HG03280 (cell line): ENCODE measurements around the gene COX10.
"Not testable (repeated sequence)": the region's sequence is repeated elsewhere in the genome, so short reads cannot be mapped to it uniquely, and the experiment has no call there.

ENCODE experiments used
- ATAC-seq: cut with Tn5 transposase; IDR thresholded peaks from one replicate; pipeline ENCODE4 v1.9.1; 2021; ENCODE audit warnings: mild to moderate bottlenecking, moderate library complexity; ENCODE audit not compliant: unreplicated experiment

The COX10 gene

GRCh38 chr17:14118951-14119350 lies 49.6 kb downstream of the COX10 start:
- no peak for ATAC-seq

- no peak for ATAC-seq
These were observed 50.2 kb downstream of the COX10 start for GRCh38 chr17:14119546-14119945.

GRCh38 chr17:14121952-14122351 lies 52.6 kb downstream of the COX10 start:
- no peak for ATAC-seq

- ATAC-seq = no peak
These were observed 54.4 kb downstream of the COX10 start for GRCh38 chr17:14123619-14124278.

DNA sequence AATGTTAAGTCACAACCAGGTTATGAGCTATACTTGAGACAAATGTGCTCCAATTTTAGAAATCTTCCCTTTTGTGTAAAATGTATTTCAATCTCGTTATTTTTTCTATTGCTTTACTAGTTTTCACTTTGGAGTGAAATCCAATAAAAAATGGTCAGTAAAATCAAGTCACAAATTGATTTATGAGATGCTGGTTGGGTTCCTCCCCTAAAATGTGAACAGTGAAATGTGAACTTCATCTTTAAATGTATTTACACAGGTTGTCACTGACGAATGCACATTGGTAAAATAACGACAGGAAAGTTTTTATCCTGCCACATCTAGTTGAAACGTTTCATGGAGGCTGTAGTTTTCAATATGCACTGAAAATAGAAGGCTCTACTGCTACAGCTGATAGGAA lies 55.5 kb downstream of the COX10 start:
- ATAC-seq = no peak

GRCh38 chr17:14125518-14126137 lies 56.3 kb downstream of the COX10 start:
- no peak for ATAC-seq

GRCh38 chr17:14133104-14133503 lies 63.8 kb downstream of the COX10 start:
- ATAC-seq = no peak

DNA sequence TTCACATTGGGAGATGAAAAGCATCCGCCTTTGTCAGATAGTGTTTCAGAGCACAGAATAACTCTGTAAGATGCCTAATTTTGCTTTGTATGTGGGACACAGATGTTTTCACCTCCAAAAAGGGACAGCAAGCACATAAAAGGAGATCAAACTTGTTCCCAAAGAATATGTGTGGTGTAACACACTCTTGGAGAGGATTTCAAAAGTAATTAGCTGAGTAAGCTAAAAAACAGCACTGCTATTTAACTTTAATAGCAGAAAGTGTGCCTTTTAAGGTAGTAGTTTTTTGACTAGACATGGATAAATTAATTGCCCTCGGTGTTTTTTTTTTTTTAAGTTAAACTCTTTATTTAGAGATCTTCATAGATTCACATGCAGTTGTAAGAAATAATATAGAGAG lies 65.2 kb downstream of the COX10 start:
- no peak for ATAC-seq

DNA sequence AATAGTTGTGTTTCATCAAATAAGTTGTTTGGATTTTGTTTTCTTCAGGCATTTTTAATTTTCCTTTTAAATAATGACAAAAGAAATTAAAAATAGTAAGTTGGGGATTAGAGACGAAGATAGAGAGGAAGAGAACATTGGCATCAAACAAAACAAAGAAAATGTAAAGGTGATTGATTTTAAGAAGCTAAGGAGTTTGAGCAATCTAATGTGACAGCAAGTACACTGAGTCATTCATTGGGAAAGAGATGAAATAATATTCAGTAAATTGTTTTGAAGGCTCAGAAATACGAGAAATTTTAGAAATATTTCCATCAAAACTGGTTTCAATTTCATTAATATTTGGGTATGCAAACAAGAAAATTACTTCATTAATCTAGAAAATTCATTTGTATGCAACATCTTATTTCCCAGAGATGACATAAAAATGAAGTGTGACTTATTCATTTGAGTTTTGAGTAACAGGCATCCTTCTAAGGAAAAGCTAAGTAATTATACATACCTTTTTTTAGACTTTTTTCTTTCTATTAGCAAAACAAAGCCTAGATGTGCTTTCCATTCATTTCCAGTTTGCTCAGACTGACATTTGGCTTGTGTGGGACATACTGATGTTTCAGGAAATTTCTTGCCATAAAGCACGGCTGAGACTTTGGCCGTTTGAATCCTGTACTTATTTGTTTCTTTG lies 66.7 kb downstream of the COX10 start:
- no peak for ATAC-seq

DNA sequence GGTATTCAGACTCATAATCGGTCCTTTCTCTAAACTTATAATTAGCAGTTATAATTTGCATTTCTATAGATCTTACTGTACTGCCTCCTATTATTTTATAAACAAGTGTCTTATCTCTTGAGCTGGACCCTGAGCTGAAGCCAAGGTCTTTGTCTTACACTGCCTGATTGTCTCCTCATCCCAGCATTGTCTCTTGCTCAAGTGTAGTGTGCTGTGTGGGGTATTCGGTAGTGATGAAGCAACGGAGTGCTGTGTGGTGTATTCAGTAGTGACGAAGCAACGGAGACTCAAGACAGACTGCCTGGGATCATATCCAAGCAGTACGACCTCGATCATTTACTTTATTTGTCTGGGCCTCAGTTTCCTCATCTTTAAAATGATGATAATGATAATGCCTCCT lies 69.3 kb downstream of the COX10 start:
- ATAC-seq = no peak

DNA sequence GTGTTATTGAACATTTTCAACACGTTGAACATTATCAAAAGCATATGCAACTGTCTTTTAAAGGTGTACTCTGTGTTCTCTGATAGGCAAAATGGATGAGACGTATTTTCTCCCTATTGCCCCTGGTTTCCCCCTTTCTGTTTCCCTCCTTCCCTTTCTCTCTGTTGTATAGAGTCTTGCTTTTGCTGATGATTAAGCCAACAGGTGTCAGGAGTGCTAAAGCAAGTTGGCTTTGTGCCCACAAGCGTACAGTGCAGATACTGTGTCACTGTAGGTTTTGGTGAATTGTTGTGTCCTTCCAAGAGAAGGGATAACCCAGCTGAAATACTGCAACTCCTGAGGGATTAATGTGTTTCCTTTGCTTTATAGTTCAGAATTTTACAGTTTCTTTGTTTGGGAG lies 74.4 kb downstream of the COX10 start:
- ATAC-seq = no peak

- no peak for ATAC-seq
These were observed 75.2 kb downstream of the COX10 start for GRCh38 chr17:14144508-14144907.

DNA sequence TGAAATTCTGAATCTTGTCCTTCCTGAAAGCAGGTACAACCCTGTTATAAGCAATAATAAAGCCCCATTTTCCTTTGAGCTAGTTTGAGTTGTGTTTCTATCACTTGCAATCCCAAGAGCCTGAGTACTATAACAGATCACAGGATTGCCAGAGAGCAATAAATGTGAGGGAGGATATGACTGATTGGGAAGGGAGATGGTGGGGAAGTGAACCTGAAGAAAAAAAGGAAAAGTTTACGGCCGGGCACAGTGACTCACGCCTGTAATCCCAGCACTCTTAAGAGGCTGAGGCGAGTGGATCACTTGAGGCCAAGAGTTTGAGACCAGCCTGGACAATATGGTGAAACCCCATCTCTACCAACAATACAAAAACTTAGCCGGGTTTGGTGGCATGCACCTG lies 80.4 kb downstream of the COX10 start:
- ATAC-seq = no peak

DNA sequence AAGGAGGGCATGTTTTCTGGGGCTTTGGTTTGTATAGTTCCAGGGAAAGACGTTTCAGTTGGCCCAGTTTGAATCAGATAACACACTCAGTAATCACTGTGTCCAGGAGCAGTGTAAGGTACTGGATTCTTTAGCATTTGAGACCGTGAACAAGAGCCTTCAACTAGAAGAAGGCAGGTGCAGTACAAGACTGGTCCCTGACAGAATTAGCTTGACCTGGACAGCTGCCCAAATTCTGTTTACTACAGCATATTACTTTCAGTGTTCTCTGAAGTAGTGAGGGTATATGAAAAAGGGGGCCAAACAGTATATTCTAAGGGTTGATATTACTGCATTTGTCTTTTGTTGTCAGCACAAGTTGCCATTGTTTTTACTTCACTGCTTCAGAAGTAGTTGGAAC lies 81.3 kb downstream of the COX10 start:
- ATAC-seq = no peak

DNA sequence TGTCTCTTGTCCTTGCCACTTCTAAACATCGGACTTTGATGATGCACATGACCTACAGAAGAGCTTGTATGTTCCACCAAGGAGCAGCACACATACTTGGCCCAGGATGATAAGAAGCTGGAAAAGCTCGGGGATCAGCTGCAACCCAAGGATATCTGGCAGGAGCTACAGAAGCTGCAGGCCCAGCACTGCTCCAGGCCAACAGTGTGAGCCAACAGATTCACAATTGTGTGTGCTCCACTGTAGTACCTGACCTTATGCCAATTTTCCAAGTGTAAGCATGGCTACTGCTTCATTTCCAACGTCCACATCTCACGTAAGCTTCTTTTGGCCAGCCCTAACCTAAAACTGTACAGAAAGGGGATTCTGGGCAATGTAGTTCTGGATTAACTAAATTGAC lies 83.4 kb downstream of the COX10 start:
- ATAC-seq = no peak

DNA sequence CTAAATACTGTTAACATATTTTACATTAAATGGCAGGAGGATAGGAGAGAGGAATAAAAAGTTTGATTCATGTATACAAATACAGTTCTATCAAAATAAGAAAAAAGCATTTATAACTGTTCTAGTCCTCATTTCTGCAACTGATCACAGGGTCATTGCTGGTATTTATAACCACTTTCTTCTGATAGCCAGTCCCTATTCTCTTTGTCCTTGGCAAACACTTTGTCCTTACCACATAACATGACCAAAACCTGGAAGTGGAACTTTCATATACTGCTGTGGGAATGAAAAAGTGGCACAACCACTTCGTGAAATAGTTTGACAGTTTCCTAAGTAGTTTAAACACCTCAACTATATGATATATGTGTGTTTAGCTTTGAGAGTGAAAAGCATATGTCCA lies 84.1 kb downstream of the COX10 start:
- no peak for ATAC-seq

GRCh38 chr17:14156689-14157088 lies 87.4 kb downstream of the COX10 start:
- no peak for ATAC-seq

DNA sequence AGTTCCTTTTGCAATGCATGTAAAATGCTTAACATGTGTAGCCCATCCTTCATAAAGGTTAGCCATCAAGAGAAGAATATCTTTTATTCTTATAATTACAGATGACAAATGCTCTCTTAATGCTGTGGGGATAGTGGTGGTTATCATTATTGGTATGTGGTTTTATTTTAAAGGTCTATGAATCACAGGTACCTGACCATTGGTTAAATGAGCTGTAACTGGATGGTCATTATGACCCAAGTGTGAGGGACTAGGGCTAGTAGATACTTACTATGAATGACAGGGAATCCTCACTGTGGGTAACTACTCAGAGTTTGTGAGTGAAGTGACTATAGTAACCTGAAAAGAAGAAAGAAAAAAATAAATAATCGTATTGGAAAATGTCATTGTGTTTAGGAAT lies 88.5 kb downstream of the COX10 start:
- ATAC-seq = no peak

GRCh38 chr17:14158707-14159106 lies 89.4 kb downstream of the COX10 start:
- no peak for ATAC-seq

DNA sequence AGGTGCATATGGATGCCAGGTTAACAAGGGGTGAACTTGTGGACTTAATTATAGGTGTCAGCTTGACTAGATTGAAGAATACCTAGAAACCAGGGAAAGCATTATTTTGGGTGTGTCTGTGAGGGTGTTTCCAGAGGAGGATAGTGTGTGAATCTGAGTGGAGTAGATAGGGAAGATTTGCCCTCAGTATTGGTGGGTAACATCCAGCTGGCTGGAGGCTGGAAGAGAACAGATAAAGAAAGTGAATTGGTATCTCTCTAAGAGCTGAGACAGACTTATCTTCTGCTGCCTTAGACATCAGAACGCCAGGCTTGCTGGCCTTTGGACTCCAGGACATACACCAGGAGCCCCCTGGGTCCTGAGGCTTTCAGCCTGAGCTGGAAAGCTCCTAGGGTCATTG lies 92.1 kb downstream of the COX10 start:
- no peak for ATAC-seq

- ATAC-seq = no peak
These were observed 96.3 kb downstream of the COX10 start for GRCh38 chr17:14165616-14166015.

GRCh38 chr17:14167831-14168230 lies 98.5 kb downstream of the COX10 start:
- not testable (repeated sequence) for ATAC-seq
